Stomach smooth muscle (tissue), 2 donors: Measurements from ENCODE around the gene PHYHIPL.

Experiments used
- H3K27ac ChIP-seq: one replicate; pipeline ENCODE4 v1.7.0; 2013; ENCODE audit warnings: mild to moderate bottlenecking, low read length, inconsistent platforms
- H3K27me3 ChIP-seq, 2 donors: one replicate each; pipeline ENCODE4 v1.7.0; 2013; ENCODE audit warnings: low read length in 2 of 2; ENCODE audit not compliant: insufficient read depth in 2 of 2, control insufficient read depth in 1 of 2
- H3K36me3 ChIP-seq, 2 donors: one replicate each; pipeline ENCODE4 v1.7.0; 2013; ENCODE audit warnings: low read length in 2 of 2; ENCODE audit not compliant: control insufficient read depth in 2 of 2, insufficient read depth in 2 of 2
- H3K4me1 ChIP-seq: one replicate; pipeline ENCODE4 v1.7.0; 2013; ENCODE audit warnings: low read length; ENCODE audit not compliant: control insufficient read depth, insufficient read depth
- H3K4me3 ChIP-seq, 2 donors: one replicate each; pipeline ENCODE4 v1.7.0; 2013; ENCODE audit warnings: low read length in 2 of 2
- H3K9ac ChIP-seq, 2 donors: one replicate each; pipeline ENCODE4 v1.7.0; 2013; ENCODE audit warnings: low read length in 2 of 2, mild to moderate bottlenecking in 1 of 2
- H3K9me3 ChIP-seq, 2 donors: one replicate each; pipeline ENCODE4 v1.7.0; 2013; ENCODE audit warnings: low read length in 2 of 2; ENCODE audit not compliant: control insufficient read depth in 2 of 2
- donor health status: healthy.
- donor health status: Pancreatic carcinoma.

The PHYHIPL gene

DNA sequence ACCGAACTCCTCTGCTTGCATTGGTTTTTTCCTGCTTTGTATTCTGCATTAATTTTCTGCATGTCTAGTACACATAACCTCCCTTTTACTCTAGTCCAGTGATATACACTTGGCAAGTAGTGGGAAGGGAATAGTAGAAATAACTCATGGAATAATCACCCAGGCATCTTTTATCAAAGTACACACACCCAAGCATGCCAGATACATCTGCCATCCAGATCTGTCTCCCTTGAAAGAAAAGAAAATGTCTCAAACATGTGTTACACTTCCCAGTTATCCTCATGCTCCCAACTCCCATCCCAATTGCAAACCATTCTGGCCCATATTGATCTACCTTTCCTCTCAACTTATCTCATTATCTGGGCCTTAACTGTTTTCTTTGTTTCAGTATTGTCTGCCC is 79.0 kb downstream of the PHYHIPL start:
- Histone ChIP-seq H3K9me3 (no peaks in the 10 kb centered on the region), H3K4me3 (no peak overlapping the region), H3K36me3 (peaks cover 10 to 19% of the 10 kb centered on the region in 2 donors), H3K27me3 (no peaks in the 10 kb centered on the region), H3K27ac (no peak overlapping the region), H3K4me1 (no peaks in the 10 kb centered on the region), H3K9ac (no peak overlapping the region)

GRCh38 chr10:59257224-59257623 is 80.8 kb downstream of the PHYHIPL start:
- H3K9me3 ChIP-seq: no peaks in the 10 kb centered on the region
- no peak overlapping the region for H3K4me3 ChIP-seq
- H3K36me3 ChIP-seq: peaks cover 10 to 12% of the 10 kb centered on the region in 2 donors
- H3K27ac ChIP-seq: no peak overlapping the region
- H3K9ac ChIP-seq: no peak overlapping the region
- no peaks in the 10 kb centered on the region for H3K27me3 ChIP-seq
- no peaks in the 10 kb centered on the region for H3K4me1 ChIP-seq

GRCh38 chr10:59258890-59259289 is 82.4 kb downstream of the PHYHIPL start:
- Histone ChIP-seq H3K9me3 (no peaks in the 10 kb centered on the region), H3K27ac (no peak overlapping the region), H3K27me3 (no peaks in the 10 kb centered on the region), H3K9ac (no peak overlapping the region), H3K36me3 (peaks cover 5 to 7% of the 10 kb centered on the region in 2 donors), H3K4me3 (no peak overlapping the region), H3K4me1 (no peaks in the 10 kb centered on the region)

GRCh38 chr10:59265141-59265540 is 88.7 kb downstream of the PHYHIPL start:
- Histone ChIP-seq H3K4me3 (no peak overlapping the region), H3K36me3 (peaks cover 29 to 35% of the 10 kb centered on the region in 2 donors), H3K27ac (no peak overlapping the region), H3K27me3 (no peaks in the 10 kb centered on the region), H3K9ac (no peak overlapping the region), H3K9me3 (no peaks in the 10 kb centered on the region), H3K4me1 (no peaks in the 10 kb centered on the region)

DNA sequence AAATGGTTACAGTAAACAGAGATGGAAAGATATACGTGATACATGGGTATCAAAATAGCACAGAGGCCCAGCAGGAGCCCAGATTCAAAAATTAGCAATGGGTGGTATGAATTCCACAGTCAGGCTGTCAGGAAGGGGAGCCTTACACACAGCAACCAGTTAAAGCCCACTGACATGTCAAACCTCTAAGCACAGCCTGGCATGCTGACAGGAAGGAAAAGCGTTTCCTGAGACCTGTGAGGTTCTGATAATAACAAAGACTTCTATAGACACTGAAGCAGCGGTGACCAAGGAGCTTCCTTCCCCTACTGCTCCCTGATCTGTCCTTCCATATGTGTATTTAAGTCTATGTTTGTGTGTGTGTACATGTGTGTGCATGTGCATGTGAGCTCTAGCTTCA is 89.9 kb downstream of the PHYHIPL start:
- H3K4me1 ChIP-seq: no peaks in the 10 kb centered on the region
- H3K9ac ChIP-seq: no peak overlapping the region
- no peak overlapping the region for H3K27ac ChIP-seq
- H3K27me3 ChIP-seq: no peaks in the 10 kb centered on the region
- H3K9me3 ChIP-seq: no peaks in the 10 kb centered on the region
- no peak overlapping the region for H3K4me3 ChIP-seq
- peaks cover 28 to 35% of the 10 kb centered on the region in 2 donors for H3K36me3 ChIP-seq

DNA sequence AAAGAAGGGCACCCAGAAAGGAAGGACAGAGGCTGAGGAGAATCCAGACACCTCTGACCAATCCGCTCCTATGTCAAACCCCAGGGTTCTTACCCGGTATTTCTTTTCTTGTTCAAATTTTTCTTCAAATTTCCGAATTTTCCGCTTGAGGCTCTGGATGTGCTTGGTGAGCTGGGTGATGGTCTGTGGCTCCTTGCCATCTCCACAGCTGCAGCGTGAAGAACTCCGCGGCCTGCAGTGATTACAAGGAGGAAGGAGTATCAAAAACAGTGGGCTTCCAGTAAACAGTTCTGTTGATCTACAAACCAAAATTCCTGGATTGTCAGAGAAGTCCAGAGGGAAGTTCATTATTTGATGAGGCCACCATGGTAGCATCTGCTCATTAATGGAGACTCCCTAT is 92.0 kb downstream of the PHYHIPL start:
- Histone ChIP-seq H3K4me1 (no peaks in the 10 kb centered on the region), H3K9me3 (no peaks in the 10 kb centered on the region), H3K27me3 (no peaks in the 10 kb centered on the region), H3K4me3 (no peak overlapping the region), H3K36me3 (peaks cover 28 to 31% of the 10 kb centered on the region in 2 donors), H3K9ac (no peak overlapping the region), H3K27ac (no peak overlapping the region)

DNA sequence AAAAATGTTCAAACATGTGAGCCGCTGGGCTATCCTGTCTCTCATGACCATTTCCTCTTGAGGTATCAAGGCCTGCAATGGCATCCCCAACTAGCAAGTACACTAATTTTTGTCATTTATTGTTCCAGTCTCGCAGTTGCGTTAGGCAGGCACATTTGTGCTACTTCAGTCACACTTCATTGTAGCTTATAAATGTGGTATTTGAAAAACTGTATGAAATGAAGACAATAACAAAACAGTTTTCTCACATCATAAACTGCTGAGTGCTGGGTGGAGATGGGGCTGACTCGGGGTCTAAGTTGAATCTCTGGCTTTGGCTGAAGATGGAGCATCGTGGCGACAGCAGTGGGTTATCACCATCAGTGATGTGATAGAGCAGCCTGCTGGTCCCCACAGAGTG is 93.2 kb downstream of the PHYHIPL start:
- Histone ChIP-seq H3K9me3 (no peaks in the 10 kb centered on the region), H3K4me1 (peaks cover 2% of the 10 kb centered on the region), H3K36me3 (peaks cover 30 to 31% of the 10 kb centered on the region in 2 donors), H3K9ac (no peak overlapping the region), H3K4me3 (no peak overlapping the region), H3K27ac (no peak overlapping the region), H3K27me3 (no peaks in the 10 kb centered on the region)

GRCh38 chr10:59270492-59270891 is 94.0 kb downstream of the PHYHIPL start:
- no peaks in the 10 kb centered on the region for H3K9me3 ChIP-seq
- no peak overlapping the region for H3K9ac ChIP-seq
- peaks cover 30 to 31% of the 10 kb centered on the region in 2 donors for H3K36me3 ChIP-seq
- no peaks in the 10 kb centered on the region for H3K27me3 ChIP-seq
- no peak overlapping the region for H3K4me3 ChIP-seq
- H3K27ac ChIP-seq: no peak overlapping the region
- peaks cover 2% of the 10 kb centered on the region for H3K4me1 ChIP-seq

GRCh38 chr10:59271160-59271559 is 94.7 kb downstream of the PHYHIPL start:
- H3K9me3 ChIP-seq: no peaks in the 10 kb centered on the region
- H3K4me3 ChIP-seq: no peak overlapping the region
- peaks cover 2% of the 10 kb centered on the region for H3K4me1 ChIP-seq
- H3K9ac ChIP-seq: no peak overlapping the region
- peaks cover 29 to 30% of the 10 kb centered on the region in 2 donors for H3K36me3 ChIP-seq
- no peaks in the 10 kb centered on the region for H3K27me3 ChIP-seq
- no peak overlapping the region for H3K27ac ChIP-seq

DNA sequence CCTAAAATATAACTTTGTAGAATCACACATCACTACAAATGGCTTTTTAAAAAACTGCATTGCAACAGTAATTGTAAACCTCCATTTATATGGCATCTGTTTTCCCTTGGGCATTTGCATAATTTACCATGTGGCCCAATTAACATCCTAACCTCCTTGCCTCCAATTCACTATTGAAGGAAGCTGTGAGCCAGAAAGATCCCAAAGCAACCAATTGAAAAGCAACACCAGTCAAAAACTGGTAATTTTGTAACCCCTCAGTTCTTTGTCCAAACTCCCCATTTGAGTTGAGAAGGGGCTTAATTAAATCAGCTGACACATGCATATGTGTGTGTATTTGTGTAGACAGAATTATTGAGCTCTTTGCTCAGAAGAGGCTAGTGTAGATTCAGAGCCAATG is 95.6 kb downstream of the PHYHIPL start:
- H3K9ac ChIP-seq: no peak overlapping the region

DNA sequence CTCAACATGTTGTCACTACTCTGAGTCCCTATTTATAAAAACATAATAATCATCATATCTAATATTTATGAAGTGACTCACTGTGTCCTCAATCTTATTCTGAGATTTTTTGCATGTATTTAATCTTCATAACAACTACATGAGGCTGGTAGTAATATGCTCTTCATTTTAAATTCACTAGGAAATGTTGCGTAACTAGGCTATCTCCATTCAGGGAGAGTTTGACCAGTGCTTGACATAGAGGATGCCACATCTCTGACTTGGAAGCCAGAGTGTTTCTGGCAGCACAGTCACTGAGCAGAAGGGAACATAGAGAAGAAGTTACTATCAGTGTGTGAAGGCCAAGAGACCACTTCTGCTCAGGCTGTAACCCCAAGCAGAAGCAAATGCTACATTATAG is 97.0 kb downstream of the PHYHIPL start:
- H3K9me3 ChIP-seq: no peaks in the 10 kb centered on the region
- peaks cover 8 to 17% of the 10 kb centered on the region in 2 donors for H3K36me3 ChIP-seq
- H3K27me3 ChIP-seq: no peaks in the 10 kb centered on the region
- peaks cover 2% of the 10 kb centered on the region for H3K4me1 ChIP-seq
- no peak overlapping the region for H3K27ac ChIP-seq
- H3K9ac ChIP-seq: no peak overlapping the region
- no peak overlapping the region for H3K4me3 ChIP-seq

More for the DNA sequence above, 95.6 kb downstream of the PHYHIPL start:
- no peaks in the 10 kb centered on the region for H3K9me3 ChIP-seq
- peaks cover 2% of the 10 kb centered on the region for H3K4me1 ChIP-seq
- peaks cover 22 to 26% of the 10 kb centered on the region in 2 donors for H3K36me3 ChIP-seq
- no peaks in the 10 kb centered on the region for H3K27me3 ChIP-seq
- H3K4me3 ChIP-seq: no peak overlapping the region
- H3K27ac ChIP-seq: no peak overlapping the region
